ENCODE data around the gene TPD52L1.

DNA sequence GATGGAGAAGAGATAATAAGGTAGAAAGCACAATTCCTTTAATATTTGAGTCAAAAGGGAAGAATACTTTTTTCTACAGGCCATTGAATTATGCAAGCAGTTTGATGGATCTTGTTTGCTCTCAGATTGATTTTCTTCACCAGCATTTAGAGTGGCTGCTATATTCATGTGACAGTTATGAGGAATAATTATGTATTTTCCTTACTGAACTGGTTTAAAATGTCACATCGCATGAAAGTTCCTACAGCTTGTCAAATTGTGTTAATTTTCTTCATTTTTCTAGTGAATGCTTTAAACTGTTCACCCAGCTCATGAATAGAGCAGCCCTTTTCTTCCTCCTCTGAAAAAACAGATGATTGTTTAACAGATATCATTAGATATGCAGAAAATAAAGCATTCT is 37.4 kb upstream of the TPD52L1 start:
- TF ChIP-seq, protein P1, sequence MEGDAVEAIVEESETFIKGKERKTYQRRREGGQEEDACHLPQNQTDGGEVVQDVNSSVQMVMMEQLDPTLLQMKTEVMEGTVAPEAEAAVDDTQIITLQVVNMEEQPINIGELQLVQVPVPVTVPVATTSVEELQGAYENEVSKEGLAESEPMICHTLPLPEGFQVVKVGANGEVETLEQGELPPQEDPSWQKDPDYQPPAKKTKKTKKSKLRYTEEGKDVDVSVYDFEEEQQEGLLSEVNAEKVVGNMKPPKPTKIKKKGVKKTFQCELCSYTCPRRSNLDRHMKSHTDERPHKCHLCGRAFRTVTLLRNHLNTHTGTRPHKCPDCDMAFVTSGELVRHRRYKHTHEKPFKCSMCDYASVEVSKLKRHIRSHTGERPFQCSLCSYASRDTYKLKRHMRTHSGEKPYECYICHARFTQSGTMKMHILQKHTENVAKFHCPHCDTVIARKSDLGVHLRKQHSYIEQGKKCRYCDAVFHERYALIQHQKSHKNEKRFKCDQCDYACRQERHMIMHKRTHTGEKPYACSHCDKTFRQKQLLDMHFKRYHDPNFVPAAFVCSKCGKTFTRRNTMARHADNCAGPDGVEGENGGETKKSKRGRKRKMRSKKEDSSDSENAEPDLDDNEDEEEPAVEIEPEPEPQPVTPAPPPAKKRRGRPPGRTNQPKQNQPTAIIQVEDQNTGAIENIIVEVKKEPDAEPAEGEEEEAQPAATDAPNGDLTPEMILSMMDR (IDR thresholded peaks at IDR 0.05), result no peak
- no peak for TF ChIP-seq ZFX (IDR thresholded peaks at IDR 0.05; ENCODE audit: borderline replicate concordance)

All from 22Rv1 (cell line).